Measurements from ENCODE around the gene MYOM3. TPM values are rescaled to one million over a fixed set of nuclear protein-coding genes. Genes with fewer than 3 reads are reported as not detected.

MYOM3 gene
- total and polyA plus RNA-seq, 4 donors: 0.09 to 0.55 (median 0.11) TPM

DNA sequence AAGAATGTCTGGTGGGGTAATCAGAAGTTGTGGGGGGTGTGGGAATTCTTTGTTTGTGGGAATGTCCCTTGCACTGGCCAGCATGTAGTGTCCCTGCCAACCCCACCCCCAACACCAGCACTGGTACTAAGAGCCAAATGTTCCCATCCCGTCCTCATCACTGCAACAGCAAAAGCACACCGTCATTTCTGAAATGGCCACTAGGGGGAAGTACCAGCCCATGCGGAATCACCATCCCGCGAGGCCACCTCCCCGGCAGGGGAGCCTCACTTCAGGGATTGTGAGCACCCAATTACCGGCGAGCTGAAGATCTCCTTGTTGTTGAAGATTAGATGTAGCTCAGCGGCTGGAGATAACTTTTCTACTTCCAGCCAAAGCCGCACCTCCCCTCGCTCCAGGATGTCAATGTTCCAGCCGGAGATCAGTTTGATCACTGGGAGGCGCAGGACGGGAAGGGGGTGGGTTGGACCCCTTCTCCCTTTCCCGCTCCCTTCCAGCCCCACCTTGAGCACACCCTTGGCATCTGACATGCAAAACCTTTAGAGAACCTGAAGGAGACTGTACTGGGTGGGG lies 41.0 kb downstream of the MYOM3 start:
- peak; percentile 68 for ATAC-seq (ENCODE audit: insufficient read depth, low FRiP score)
- H3K9ac ChIP-seq (ENCODE audit: insufficient read depth in 1 of 2, low read length in 2 of 2): no peak overlapping the region
- WGBS, 2 donors: 22 to 23% methylated on average over 15 of the region's 15 CpGs

DNA sequence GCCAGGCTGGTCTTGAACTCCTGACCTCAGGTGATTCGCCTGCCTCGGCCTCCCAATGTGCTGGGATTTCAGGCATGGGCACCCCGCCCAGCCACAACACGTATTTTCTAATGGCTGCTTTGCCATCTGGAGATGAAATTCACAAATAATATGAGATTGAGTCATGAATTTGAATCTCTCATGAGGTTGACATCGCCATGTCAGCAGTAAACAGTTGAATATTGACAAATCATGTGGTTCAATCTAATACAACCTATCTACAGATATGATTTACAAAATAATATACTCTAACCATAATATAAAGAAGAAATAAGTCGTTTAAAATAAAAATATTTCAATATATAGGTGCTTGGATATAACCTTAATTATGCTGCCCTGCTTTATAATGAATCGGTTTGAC lies 42.1 kb downstream of the MYOM3 start:
- TF ChIP-seq CTCF (IDR thresholded peaks at IDR 0.05; ENCODE audit: control extremely low read depth, extremely low read depth): no peak
- no peaks in the 10 kb centered on the region for H3K9me3 ChIP-seq (ENCODE audit: control insufficient read depth in 4 of 4, insufficient read depth in 3 of 4, low read length in 3 of 4)
- H3K36me3 ChIP-seq (ENCODE audit: control insufficient read depth in 4 of 4, insufficient read depth in 4 of 4, low read length in 4 of 4): no peaks in the 10 kb centered on the region
- no peaks in the 10 kb centered on the region for H3K27me3 ChIP-seq (ENCODE audit: control insufficient read depth in 3 of 3, insufficient read depth in 3 of 3, low read length in 2 of 3)
- H3K4me1 ChIP-seq (ENCODE audit: control insufficient read depth in 5 of 5, insufficient read depth in 5 of 5, low read length in 5 of 5): no peaks in the 10 kb centered on the region
- H3K4me3 ChIP-seq: no peak overlapping the region
- DNase-seq (no peak), ATAC-seq (ENCODE audit: insufficient read depth, low FRiP score) (no peak)
- no peak overlapping the region for H3K27ac ChIP-seq (ENCODE audit: low read depth in 1 of 2, low read length in 1 of 2)
- WGBS, 2 donors: 81 to 84% methylated on average over 7 of the region's 7 CpGs
- no peak overlapping the region for H3K9ac ChIP-seq (ENCODE audit: insufficient read depth in 1 of 2, low read length in 2 of 2)

More for the DNA sequence above, 41.0 kb downstream of the MYOM3 start:
- peak; percentile 68 to 83 (median 79) for DNase-seq
- peak; percentile 70 for TF ChIP-seq CTCF (IDR thresholded peaks at IDR 0.05; ENCODE audit: control extremely low read depth, extremely low read depth)
- Histone ChIP-seq H3K4me1 (ENCODE audit: control insufficient read depth in 5 of 5, insufficient read depth in 5 of 5, low read length in 5 of 5) (no peaks in the 10 kb centered on the region), H3K27ac (ENCODE audit: low read depth in 1 of 2, low read length in 1 of 2) (no peak overlapping the region), H3K4me3 (no peak overlapping the region), H3K27me3 (ENCODE audit: control insufficient read depth in 3 of 3, insufficient read depth in 3 of 3, low read length in 2 of 3) (no peaks in the 10 kb centered on the region), H3K36me3 (ENCODE audit: control insufficient read depth in 4 of 4, insufficient read depth in 4 of 4, low read length in 4 of 4) (no peaks in the 10 kb centered on the region), H3K9me3 (ENCODE audit: control insufficient read depth in 4 of 4, insufficient read depth in 3 of 4, low read length in 3 of 4) (no peaks in the 10 kb centered on the region)

GRCh38 chr1:24067978-24068377 lies 44.0 kb downstream of the MYOM3 start:
- no peaks in the 10 kb centered on the region for H3K27me3 ChIP-seq (ENCODE audit: control insufficient read depth in 3 of 3, insufficient read depth in 3 of 3, low read length in 2 of 3)
- no peak for TF ChIP-seq CTCF (IDR thresholded peaks at IDR 0.05; ENCODE audit: control extremely low read depth, extremely low read depth)
- no peak overlapping the region for H3K4me3 ChIP-seq
- H3K27ac ChIP-seq (ENCODE audit: low read depth in 1 of 2, low read length in 1 of 2): no peak overlapping the region
- no peaks in the 10 kb centered on the region for H3K9me3 ChIP-seq (ENCODE audit: control insufficient read depth in 4 of 4, insufficient read depth in 3 of 4, low read length in 3 of 4)
- H3K4me1 ChIP-seq (ENCODE audit: control insufficient read depth in 5 of 5, insufficient read depth in 5 of 5, low read length in 5 of 5): no peaks in the 10 kb centered on the region
- no peak for DNase-seq
- no peak overlapping the region for H3K9ac ChIP-seq (ENCODE audit: insufficient read depth in 1 of 2, low read length in 2 of 2)
- no peak for ATAC-seq (ENCODE audit: insufficient read depth, low FRiP score)
- 83 to 85% methylated on average over 12 of the region's 12 CpGs for WGBS, 2 donors
- no peaks in the 10 kb centered on the region for H3K36me3 ChIP-seq (ENCODE audit: control insufficient read depth in 4 of 4, insufficient read depth in 4 of 4, low read length in 4 of 4)

DNA sequence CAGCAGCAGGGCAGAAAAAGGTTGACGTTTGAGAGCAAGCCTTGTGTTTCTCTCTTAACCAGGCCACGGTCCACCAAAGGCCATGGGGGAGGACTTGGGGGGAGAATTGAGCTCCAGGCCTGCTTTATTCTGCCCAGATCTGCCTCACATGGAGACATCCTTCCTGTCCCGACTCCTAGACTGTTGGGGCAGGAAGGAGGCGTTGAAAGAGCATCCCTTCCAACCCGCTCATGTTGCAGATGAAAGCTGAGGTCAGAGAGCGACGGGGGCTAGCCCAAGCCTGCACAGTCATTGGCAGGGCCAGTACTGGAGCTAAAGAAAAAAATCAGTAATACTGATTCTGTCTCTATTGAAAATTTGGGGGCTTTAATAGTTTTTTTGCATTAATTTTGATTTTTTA lies 46.6 kb downstream of the MYOM3 start:
- no peak for DNase-seq
- no peak for ATAC-seq (ENCODE audit: insufficient read depth, low FRiP score)

More for the DNA sequence above, 46.6 kb downstream of the MYOM3 start:
- TF ChIP-seq CTCF (IDR thresholded peaks at IDR 0.05; ENCODE audit: control extremely low read depth, extremely low read depth): no peak
- Histone ChIP-seq H3K27me3 (ENCODE audit: control insufficient read depth in 3 of 3, insufficient read depth in 3 of 3, low read length in 2 of 3) (no peaks in the 10 kb centered on the region), H3K36me3 (ENCODE audit: control insufficient read depth in 4 of 4, insufficient read depth in 4 of 4, low read length in 4 of 4) (no peaks in the 10 kb centered on the region), H3K9me3 (ENCODE audit: control insufficient read depth in 4 of 4, insufficient read depth in 3 of 4, low read length in 3 of 4) (peaks cover 0 to 7% (median 2%) of the 10 kb centered on the region in 4 donors), H3K4me1 (ENCODE audit: control insufficient read depth in 5 of 5, insufficient read depth in 5 of 5, low read length in 5 of 5) (no peaks in the 10 kb centered on the region), H3K9ac (ENCODE audit: insufficient read depth in 1 of 2, low read length in 2 of 2) (no peak overlapping the region), H3K4me3 (no peak overlapping the region), H3K27ac (ENCODE audit: low read depth in 1 of 2, low read length in 1 of 2) (no peak overlapping the region)
- 60 to 67% methylated on average over 7 of the region's 7 CpGs for WGBS, 2 donors
